GM20000 (cell line): ENCODE data around the gene TSPYL1.

Experiments used
- DNase-seq: peaks from one replicate; pipeline ENCODE4 v3.0.0; 2012; ENCODE audit warnings: low spot score
- CTCF ChIP-seq: IDR thresholded peaks from 2 replicates; pipeline ENCODE4 v1.5.1; 2012; ENCODE audit warnings: mild to moderate bottlenecking, control low read depth; ENCODE audit errors: extremely low read depth, missing control alignments

TSPYL1 gene

GRCh38 chr6:116267836-116268588 lies 11.7 kb downstream of the TSPYL1 start:
- DNase-seq: no peak
- TF ChIP-seq CTCF: no peak

- no peak for DNase-seq
- no peak for TF ChIP-seq CTCF
Observed at GRCh38 chr6:116266803-116267202, 12.9 kb downstream of the TSPYL1 start.

GRCh38 chr6:116265041-116265829 lies 14.5 kb downstream of the TSPYL1 start:
- no peak for TF ChIP-seq CTCF

GRCh38 chr6:116263353-116263752 lies 16.4 kb downstream of the TSPYL1 start:
- no peak for DNase-seq
- TF ChIP-seq CTCF: no peak

More at GRCh38 chr6:116265041-116265829, 14.5 kb downstream of the TSPYL1 start:
- DNase-seq: no peak

GRCh38 chr6:116258520-116258919 lies 21.2 kb downstream of the TSPYL1 start:
- TF ChIP-seq CTCF: no peak
- no peak for DNase-seq

- TF ChIP-seq CTCF: no peak
- no peak for DNase-seq
Observed at GRCh38 chr6:116256694-116257093, 23.0 kb downstream of the TSPYL1 start.

- DNase-seq: no peak
Observed at GRCh38 chr6:116255246-116255800, 24.4 kb downstream of the TSPYL1 start.

More at GRCh38 chr6:116255246-116255800, 24.4 kb downstream of the TSPYL1 start:
- no peak for TF ChIP-seq CTCF
